ENCODE measurements around the gene CPNE6.

The CPNE6 gene

DNA sequence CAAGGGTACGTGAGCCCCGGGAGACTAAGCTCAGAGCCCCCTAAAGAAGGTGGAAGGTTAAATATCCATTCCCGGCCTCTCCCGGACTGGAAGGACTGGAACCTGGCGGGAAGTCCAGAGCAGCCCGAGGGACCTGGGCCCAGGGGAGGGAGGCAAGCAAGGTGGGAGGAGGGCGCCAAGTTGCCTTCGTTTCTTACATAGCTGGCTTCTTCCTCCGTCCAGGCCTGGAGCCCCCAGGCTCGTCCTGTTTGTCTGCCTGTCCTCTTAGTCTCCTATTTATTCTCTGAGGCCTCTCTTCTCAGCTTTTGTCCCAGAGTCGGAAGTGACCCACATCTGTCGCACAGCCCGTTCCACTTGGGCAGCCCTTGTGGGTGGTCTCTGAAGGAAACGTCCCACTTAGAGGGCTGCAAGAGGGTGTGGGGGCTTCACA lies 23.5 kb downstream of the CPNE6 start:
- Histone ChIP-seq H3K4me1 (ENCODE audit: control insufficient read depth, insufficient read depth, low read length) (peaks cover 3% of the 10 kb centered on the region; the same call in 1 of the 2 replicates), H3K4me3 (ENCODE audit: low read depth, low read length) (peak overlapping the region; percentile 81), H3K27ac (ENCODE audit: extremely low read depth, low read depth, low read length) (peak overlapping the region; percentile 87), H3K9me3 (ENCODE audit: control insufficient read depth, insufficient read depth, low read depth, low read length) (no peaks in the 10 kb centered on the region), H3K36me3 (ENCODE audit: control insufficient read depth in 2 of 2, insufficient read depth in 1 of 2, low read length in 2 of 2) (peaks cover 0 to 27% of the 10 kb centered on the region in 2 experiments; a peak in 1 of 3 replicates)
- TF ChIP-seq, protein P1, sequence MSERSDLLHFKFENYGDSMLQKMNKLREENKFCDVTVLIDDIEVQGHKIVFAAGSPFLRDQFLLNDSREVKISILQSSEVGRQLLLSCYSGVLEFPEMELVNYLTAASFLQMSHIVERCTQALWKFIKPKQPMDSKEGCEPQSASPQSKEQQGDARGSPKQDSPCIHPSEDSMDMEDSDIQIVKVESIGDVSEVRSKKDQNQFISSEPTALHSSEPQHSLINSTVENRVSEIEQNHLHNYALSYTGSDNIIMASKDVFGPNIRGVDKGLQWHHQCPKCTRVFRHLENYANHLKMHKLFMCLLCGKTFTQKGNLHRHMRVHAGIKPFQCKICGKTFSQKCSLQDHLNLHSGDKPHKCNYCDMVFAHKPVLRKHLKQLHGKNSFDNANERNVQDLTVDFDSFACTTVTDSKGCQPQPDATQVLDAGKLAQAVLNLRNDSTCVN (tag by site-specific recombination; optimal IDR thresholded peaks at IDR 0.05) = no peak
- peak; percentile 13; the same call in 1 of the 2 replicates for TF ChIP-seq ZNF335 (tag by site-specific recombination; conservative IDR thresholded peaks at IDR 0.05)
- TF ChIP-seq ZNF169 (tag by site-specific recombination; IDR thresholded peaks at IDR 0.05) = no peak
- POLR2A ChIA-PET = interaction anchor here (1.1 to 4.2 kb wide), 7 partner anchors 13 to 100 kb away, joined by 3 to 64 read pairs (median 21); partner anchors contain the start of genes CARMIL3, DCAF11, NRL and PSME1
- CTCF ChIA-PET = interaction anchor here (0.7 to 9.4 kb wide), 5 partner anchors 12 to 223 kb away, joined by 3 to 247 read pairs (median 4); no protein-coding TSS in a partner anchor

DNA sequence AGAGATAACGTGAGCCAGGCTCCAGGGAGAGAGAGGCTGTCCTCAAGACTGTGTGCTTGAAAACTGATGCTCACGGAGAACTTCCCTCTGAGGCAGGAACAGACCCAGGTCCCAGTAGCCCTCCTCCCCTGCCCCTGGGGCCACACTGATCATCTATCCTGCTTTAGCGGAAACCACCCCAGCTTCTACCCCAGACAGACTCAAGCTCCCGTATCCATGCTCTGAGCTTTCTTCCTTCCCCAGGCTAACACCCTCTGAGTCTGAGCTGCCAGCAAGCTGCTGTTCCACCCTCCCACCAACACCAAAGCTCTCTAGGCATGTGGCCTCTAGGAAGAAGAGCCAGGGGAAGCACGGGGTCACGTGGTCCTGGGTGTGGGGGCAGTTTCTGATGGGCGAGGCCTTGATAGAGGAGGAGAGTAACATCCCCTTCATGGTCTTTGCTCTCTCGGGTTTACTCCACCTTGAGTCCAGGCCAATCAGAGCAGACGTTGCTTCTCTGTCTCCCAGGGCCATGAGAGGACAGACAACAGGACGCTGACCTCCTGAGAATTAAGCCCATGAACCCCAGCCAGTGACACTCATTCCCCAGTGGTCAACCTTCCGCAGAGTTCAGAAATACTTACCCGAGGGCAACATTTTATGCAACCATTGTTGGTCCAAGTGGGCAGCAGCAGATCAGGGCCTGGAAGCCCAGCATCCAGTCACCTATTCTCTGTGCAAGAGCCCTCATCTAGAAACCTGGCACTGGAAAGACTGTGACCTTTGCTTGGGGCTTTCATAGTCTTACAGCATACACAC lies 24.1 kb downstream of the CPNE6 start:
- Histone ChIP-seq H3K9me3 (ENCODE audit: control insufficient read depth, insufficient read depth, low read depth, low read length) (no peaks in the 10 kb centered on the region), H3K4me1 (ENCODE audit: control insufficient read depth, insufficient read depth, low read length) (peaks cover 3% of the 10 kb centered on the region; the same call in 1 of the 2 replicates), H3K4me3 (ENCODE audit: low read depth, low read length) (peak overlapping the region; percentile 81), H3K27ac (ENCODE audit: extremely low read depth, low read depth, low read length) (peak overlapping the region; percentile 87; the same call in 1 of the 2 replicates), H3K36me3 (ENCODE audit: control insufficient read depth in 2 of 2, insufficient read depth in 1 of 2, low read length in 2 of 2) (peaks cover 0 to 32% of the 10 kb centered on the region in 2 experiments; a peak in 1 of 3 replicates)
- no peak for TF ChIP-seq ZNF433 (tag by site-specific recombination; IDR thresholded peaks at IDR 0.05; ENCODE audit: low read depth)
- TF ChIP-seq, protein P2, sequence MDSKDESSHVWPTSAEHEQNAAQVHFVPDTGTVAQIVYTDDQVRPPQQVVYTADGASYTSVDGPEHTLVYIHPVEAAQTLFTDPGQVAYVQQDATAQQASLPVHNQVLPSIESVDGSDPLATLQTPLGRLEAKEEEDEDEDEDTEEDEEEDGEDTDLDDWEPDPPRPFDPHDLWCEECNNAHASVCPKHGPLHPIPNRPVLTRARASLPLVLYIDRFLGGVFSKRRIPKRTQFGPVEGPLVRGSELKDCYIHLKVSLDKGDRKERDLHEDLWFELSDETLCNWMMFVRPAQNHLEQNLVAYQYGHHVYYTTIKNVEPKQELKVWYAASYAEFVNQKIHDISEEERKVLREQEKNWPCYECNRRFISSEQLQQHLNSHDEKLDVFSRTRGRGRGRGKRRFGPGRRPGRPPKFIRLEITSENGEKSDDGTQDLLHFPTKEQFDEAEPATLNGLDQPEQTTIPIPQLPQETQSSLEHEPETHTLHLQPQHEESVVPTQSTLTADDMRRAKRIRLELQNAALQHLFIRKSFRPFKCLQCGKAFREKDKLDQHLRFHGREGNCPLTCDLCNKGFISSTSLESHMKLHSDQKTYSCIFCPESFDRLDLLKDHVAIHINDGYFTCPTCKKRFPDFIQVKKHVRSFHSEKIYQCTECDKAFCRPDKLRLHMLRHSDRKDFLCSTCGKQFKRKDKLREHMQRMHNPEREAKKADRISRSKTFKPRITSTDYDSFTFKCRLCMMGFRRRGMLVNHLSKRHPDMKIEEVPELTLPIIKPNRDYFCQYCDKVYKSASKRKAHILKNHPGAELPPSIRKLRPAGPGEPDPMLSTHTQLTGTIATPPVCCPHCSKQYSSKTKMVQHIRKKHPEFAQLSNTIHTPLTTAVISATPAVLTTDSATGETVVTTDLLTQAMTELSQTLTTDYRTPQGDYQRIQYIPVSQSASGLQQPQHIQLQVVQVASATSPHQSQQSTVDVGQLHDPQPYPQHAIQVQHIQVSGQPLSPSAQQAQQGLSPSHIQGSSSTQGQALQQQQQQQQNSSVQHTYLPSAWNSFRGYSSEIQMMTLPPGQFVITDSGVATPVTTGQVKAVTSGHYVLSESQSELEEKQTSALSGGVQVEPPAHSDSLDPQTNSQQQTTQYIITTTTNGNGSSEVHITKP (tag by site-specific recombination; IDR thresholded peaks at IDR 0.05) = peak; percentile 74
- TF ChIP-seq MYNN (tag by site-specific recombination; IDR thresholded peaks at IDR 0.05; ENCODE audit: borderline replicate concordance) = no peak
- TF ChIP-seq ZNF658 (tag by site-specific recombination; IDR thresholded peaks at IDR 0.05) = no peak
- TF ChIP-seq, protein P3, sequence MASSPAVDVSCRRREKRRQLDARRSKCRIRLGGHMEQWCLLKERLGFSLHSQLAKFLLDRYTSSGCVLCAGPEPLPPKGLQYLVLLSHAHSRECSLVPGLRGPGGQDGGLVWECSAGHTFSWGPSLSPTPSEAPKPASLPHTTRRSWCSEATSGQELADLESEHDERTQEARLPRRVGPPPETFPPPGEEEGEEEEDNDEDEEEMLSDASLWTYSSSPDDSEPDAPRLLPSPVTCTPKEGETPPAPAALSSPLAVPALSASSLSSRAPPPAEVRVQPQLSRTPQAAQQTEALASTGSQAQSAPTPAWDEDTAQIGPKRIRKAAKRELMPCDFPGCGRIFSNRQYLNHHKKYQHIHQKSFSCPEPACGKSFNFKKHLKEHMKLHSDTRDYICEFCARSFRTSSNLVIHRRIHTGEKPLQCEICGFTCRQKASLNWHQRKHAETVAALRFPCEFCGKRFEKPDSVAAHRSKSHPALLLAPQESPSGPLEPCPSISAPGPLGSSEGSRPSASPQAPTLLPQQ (tag by site-specific recombination; IDR thresholded peaks at IDR 0.05) = no peak
- TF ChIP-seq ZFP3 (tag by site-specific recombination; IDR thresholded peaks at IDR 0.05; ENCODE audit: low read depth) = no peak
- TF ChIP-seq ZNF274 (IDR thresholded peaks at IDR 0.05; ENCODE audit: low read length) = no peak
- TF ChIP-seq ZNF274 (tag by site-specific recombination; IDR thresholded peaks at IDR 0.05; ENCODE audit: borderline replicate concordance) = no peak
- peak; percentile 98 for TF ChIP-seq ZNF341 (tag by site-specific recombination; IDR thresholded peaks at IDR 0.05; ENCODE audit: low read depth)
- TF ChIP-seq, protein P4, sequence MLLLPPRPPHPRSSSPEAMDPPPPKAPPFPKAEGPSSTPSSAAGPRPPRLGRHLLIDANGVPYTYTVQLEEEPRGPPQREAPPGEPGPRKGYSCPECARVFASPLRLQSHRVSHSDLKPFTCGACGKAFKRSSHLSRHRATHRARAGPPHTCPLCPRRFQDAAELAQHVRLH (tag by site-specific recombination; IDR thresholded peaks at IDR 0.05) = no peak
- TF ChIP-seq, protein P5, sequence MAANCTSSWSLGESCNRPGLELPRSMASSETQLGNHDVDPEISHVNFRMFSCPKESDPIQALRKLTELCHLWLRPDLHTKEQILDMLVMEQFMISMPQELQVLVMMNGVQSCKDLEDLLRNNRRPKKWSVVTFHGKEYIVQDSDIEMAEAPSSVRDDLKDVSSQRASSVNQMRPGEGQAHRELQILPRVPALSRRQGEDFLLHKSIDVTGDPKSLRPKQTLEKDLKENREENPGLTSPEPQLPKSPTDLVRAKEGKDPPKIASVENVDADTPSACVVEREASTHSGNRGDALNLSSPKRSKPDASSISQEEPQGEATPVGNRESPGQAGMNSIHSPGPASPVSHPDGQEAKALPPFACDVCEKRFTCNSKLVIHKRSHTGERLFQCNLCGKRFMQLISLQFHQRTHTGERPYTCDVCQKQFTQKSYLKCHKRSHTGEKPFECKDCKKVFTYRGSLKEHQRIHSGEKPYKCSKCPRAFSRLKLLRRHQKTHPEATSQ (tag by site-specific recombination; IDR thresholded peaks at IDR 0.05) = no peak
- no peak for TF ChIP-seq HOXC10 (CRISPR knock-in tag; IDR thresholded peaks at IDR 0.05)
- no peak for TF ChIP-seq RBAK (tag by site-specific recombination; IDR thresholded peaks at IDR 0.05)
- TF ChIP-seq TCF7L2 (IDR thresholded peaks at IDR 0.05; ENCODE audit: borderline replicate concordance, low read depth, low read length) = no peak
- no peak for TF ChIP-seq ZNF140 (tag by site-specific recombination; IDR thresholded peaks at IDR 0.05)
- no peak for TF ChIP-seq ZNF214 (tag by site-specific recombination; IDR thresholded peaks at IDR 0.05; ENCODE audit: borderline replicate concordance)
- TF ChIP-seq, protein P6, sequence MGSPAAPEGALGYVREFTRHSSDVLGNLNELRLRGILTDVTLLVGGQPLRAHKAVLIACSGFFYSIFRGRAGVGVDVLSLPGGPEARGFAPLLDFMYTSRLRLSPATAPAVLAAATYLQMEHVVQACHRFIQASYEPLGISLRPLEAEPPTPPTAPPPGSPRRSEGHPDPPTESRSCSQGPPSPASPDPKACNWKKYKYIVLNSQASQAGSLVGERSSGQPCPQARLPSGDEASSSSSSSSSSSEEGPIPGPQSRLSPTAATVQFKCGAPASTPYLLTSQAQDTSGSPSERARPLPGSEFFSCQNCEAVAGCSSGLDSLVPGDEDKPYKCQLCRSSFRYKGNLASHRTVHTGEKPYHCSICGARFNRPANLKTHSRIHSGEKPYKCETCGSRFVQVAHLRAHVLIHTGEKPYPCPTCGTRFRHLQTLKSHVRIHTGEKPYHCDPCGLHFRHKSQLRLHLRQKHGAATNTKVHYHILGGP (tag by site-specific recombination; IDR thresholded peaks at IDR 0.05) = peak; percentile 95
- TF ChIP-seq ZSCAN23 (tag by site-specific recombination; IDR thresholded peaks at IDR 0.05) = no peak
- 0 out of 2 replicates have a peak, but pooled peaks have one; percentile 20 for TF ChIP-seq EGR2 (tag by site-specific recombination; IDR thresholded peaks at IDR 0.05; ENCODE audit: low read depth)
- TF ChIP-seq TRIM28 (IDR thresholded peaks at IDR 0.05; ENCODE audit: borderline replicate concordance, low read length) = no peak
- ChIA-PET POLR2A (interaction anchor here (0.7 to 4.2 kb wide), 6 partner anchors 12 to 53 kb away, joined by 4 to 64 read pairs (median 24); partner anchors contain the start of genes CARMIL3, DCAF11, NRL and PSME1), CTCF (interaction anchor here (0.7 to 9.4 kb wide), 6 partner anchors 12 to 66 kb away, joined by 3 to 247 read pairs (median 12); partner anchors contain the start of gene IRF9)

All from HEK293 (cell line).